Neuronal stem cell (in vitro differentiated cells): ENCODE data around the gene ZFAND3.

Experiments used
- DNase-seq: peaks from one replicate; pipeline ENCODE4 v3.0.0-alpha.2; 2013; ENCODE audit warnings: low spot score
- H2AFZ ChIP-seq: one replicate; pipeline ENCODE4 v1.6.1; 2013; ENCODE audit warnings: mild to moderate bottlenecking, low read length, inconsistent platforms
- H2AK5ac ChIP-seq: 2 replicates; pipeline ENCODE4 v1.6.1; 2013; ENCODE audit warnings: low read depth, mild to moderate bottlenecking, inconsistent platforms, low read length, moderate library complexity, mixed read lengths
- H2BK120ac ChIP-seq: 2 replicates; pipeline ENCODE4 v1.6.1; 2013; ENCODE audit warnings: low read depth, mild to moderate bottlenecking, inconsistent platforms, low read length, moderate library complexity, mixed read lengths
- H2BK12ac ChIP-seq: one replicate; pipeline ENCODE4 v1.6.1; 2013; ENCODE audit warnings: low read length, inconsistent platforms
- H2BK15ac ChIP-seq: 2 replicates; pipeline ENCODE4 v1.6.1; 2013; ENCODE audit warnings: mild to moderate bottlenecking, low read length, inconsistent platforms, mixed read lengths
- H2BK5ac ChIP-seq: one replicate; pipeline ENCODE4 v1.6.1; 2013; ENCODE audit warnings: inconsistent platforms, mild to moderate bottlenecking, low read length, moderate library complexity
- H3K14ac ChIP-seq: one replicate; pipeline ENCODE4 v1.6.1; 2013; ENCODE audit warnings: low read length, inconsistent platforms
- H3K18ac ChIP-seq: 2 replicates; pipeline ENCODE4 v1.6.1; 2013; ENCODE audit warnings: low read length, inconsistent platforms
- H3K23ac ChIP-seq: 2 replicates; pipeline ENCODE4 v1.6.1; 2013; ENCODE audit warnings: low read depth, mild to moderate bottlenecking, mixed read lengths, low read length, inconsistent platforms; ENCODE audit not compliant: poor library complexity
- H3K27ac ChIP-seq: replicated peaks from 3 replicates; pipeline ENCODE4 v1.5.1; 2013; ENCODE audit warnings: low read length, inconsistent platforms
- H3K27me3 ChIP-seq, 3 experiments: 2 replicates each; pipeline ENCODE4 v1.6.1; 2013; ENCODE audit warnings: low read length in 3 of 3, mild to moderate bottlenecking in 2 of 3, inconsistent platforms in 1 of 3, low read depth in 1 of 3, mixed read lengths in 1 of 3, moderate library complexity in 1 of 3; ENCODE audit not compliant: control insufficient read depth in 3 of 3, insufficient read depth in 3 of 3
- H3K36me3 ChIP-seq, 2 donors: replicated peaks in 1 of 2; 2 replicates each; pipeline ENCODE4 v1.6.1; 2013; ENCODE audit warnings: low read length in 2 of 2; ENCODE audit not compliant: control insufficient read depth in 2 of 2, insufficient read depth in 2 of 2
- H3K4ac ChIP-seq: 2 replicates; pipeline ENCODE4 v1.6.1; 2013; ENCODE audit warnings: inconsistent platforms, mild to moderate bottlenecking, low read length, moderate library complexity
- H3K4me1 ChIP-seq, 2 donors: 1 replicate in 1 of 2; 2 replicates in 1 of 2; pipeline ENCODE4 v1.6.1; 2013; ENCODE audit warnings: low read length in 2 of 2, low read depth in 1 of 2; ENCODE audit not compliant: control insufficient read depth in 2 of 2, insufficient read depth in 1 of 2
- H3K4me2 ChIP-seq: one replicate; pipeline ENCODE4 v1.6.1; 2013; ENCODE audit warnings: mild to moderate bottlenecking, low read length, inconsistent platforms; ENCODE audit not compliant: insufficient read depth, poor library complexity, severe bottlenecking
- H3K4me3 ChIP-seq, 2 donors: 2 replicates each; pipeline ENCODE4 v1.5.1; 2013; ENCODE audit warnings: low read length in 2 of 2, mild to moderate bottlenecking in 2 of 2, inconsistent platforms in 1 of 2, moderate library complexity in 1 of 2
- H3K79me1 ChIP-seq: one replicate; pipeline ENCODE4 v1.6.1; 2013; ENCODE audit warnings: low read depth, mild to moderate bottlenecking, inconsistent platforms, low read length, moderate library complexity
- H3K9ac ChIP-seq: one replicate; pipeline ENCODE4 v1.6.1; 2013; ENCODE audit warnings: mild to moderate bottlenecking, low read depth, low read length, inconsistent platforms; ENCODE audit not compliant: poor library complexity
- H3K9me3 ChIP-seq, 2 donors: replicated peaks in 1 of 2; 2 replicates each; pipeline versions ENCODE3 to v1.6.1; 2013; ENCODE audit warnings: low read length in 2 of 2, mild to moderate bottlenecking in 2 of 2, inconsistent platforms in 1 of 2, low read depth in 1 of 2, mixed read lengths in 1 of 2, moderate library complexity in 1 of 2; ENCODE audit not compliant: control insufficient read depth in 2 of 2, insufficient read depth in 1 of 2
- H4K8ac ChIP-seq: one replicate; pipeline ENCODE4 v1.6.1; 2013; ENCODE audit warnings: low read depth, mild to moderate bottlenecking, inconsistent platforms, low read length, moderate library complexity
- H4K91ac ChIP-seq: one replicate; pipeline ENCODE4 v1.6.1; 2013; ENCODE audit warnings: low read length, low read depth, mild to moderate bottlenecking, inconsistent platforms; ENCODE audit not compliant: poor library complexity
- whole genome bisulfite sequencing, 2 donors: extraction: QIAGEN DNeasy Blood & Tissue Kit; methylation state at CpG; one replicate each; pipeline ENCODE4 v1.1.7; 2013; ENCODE audit warnings: missing lambda C conversion rate in 2 of 2, mixed read lengths in 1 of 2; ENCODE audit not compliant: insufficient read length in 2 of 2, insufficient replicate concordance in 1 of 2; ENCODE audit errors: extremely low coverage in 2 of 2; 5-methylcytosine and 5-hydroxymethylcytosine counted together

Gene ZFAND3

GRCh38 chr6:37936906-37937305 is 117.4 kb downstream of the ZFAND3 start:
- Histone ChIP-seq H3K14ac (no peak overlapping the region), H2AFZ (no peak overlapping the region), H3K9ac (no peak overlapping the region), H3K4me2 (no peak overlapping the region), H2AK5ac (no peak overlapping the region), H3K27me3 (no peaks in the 10 kb centered on the region), H3K4me1 (peaks cover under 1 to 1% of the 10 kb centered on the region in 2 donors), H2BK5ac (no peak overlapping the region), H3K4ac (no peak overlapping the region), H4K8ac (no peak overlapping the region), H2BK120ac (no peak overlapping the region), H3K23ac (no peak overlapping the region), H3K79me1 (no peaks in the 10 kb centered on the region), H3K9me3 (no peaks in the 10 kb centered on the region), H4K91ac (no peak overlapping the region), H2BK15ac (no peak overlapping the region), H3K27ac (no peak overlapping the region), H3K18ac (no peak overlapping the region), H3K36me3 (peaks cover 0 to 6% of the 10 kb centered on the region in 2 donors), H3K4me3 (no peak overlapping the region), H2BK12ac (no peak overlapping the region)
- no peak for DNase-seq

DNA sequence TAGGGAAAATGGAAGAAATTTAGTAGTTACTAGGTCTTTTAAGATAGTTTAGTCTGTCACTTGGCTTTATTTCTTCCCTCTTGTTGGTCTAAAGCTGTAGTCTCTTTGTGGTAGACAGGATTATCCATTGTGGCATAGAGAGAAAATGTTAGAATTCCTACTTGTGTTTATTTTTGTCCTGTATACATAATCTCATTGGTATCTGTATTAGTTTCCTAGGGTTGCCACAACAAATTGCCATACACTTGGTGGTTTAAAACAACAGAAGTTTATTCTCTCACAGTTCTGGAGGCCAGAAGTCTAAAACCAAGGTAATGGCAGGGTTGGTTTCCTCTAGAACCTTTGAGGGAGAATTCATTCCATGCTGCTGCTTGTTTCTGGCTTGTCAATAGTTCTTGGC is 119.4 kb downstream of the ZFAND3 start:
- no peak for DNase-seq
- no peaks in the 10 kb centered on the region for H3K9me3 ChIP-seq
- H3K79me1 ChIP-seq, result no peaks in the 10 kb centered on the region
- peaks cover 0 to 6% of the 10 kb centered on the region in 2 donors for H3K36me3 ChIP-seq
- H3K23ac ChIP-seq, result no peak overlapping the region
- H4K8ac ChIP-seq, result no peak overlapping the region
- H2BK5ac ChIP-seq, result no peak overlapping the region
- no peak overlapping the region for H3K9ac ChIP-seq
- no peak overlapping the region for H2BK12ac ChIP-seq
- no peak overlapping the region for H3K4me2 ChIP-seq
- no peak overlapping the region for H3K27ac ChIP-seq
- no peak overlapping the region for H2AK5ac ChIP-seq
- H2BK120ac ChIP-seq, result no peak overlapping the region
- H3K18ac ChIP-seq, result no peak overlapping the region
- no peak overlapping the region for H4K91ac ChIP-seq
- no peak overlapping the region for H3K4ac ChIP-seq
- H2AFZ ChIP-seq, result no peak overlapping the region
- H3K4me3 ChIP-seq, result no peak overlapping the region
- H3K14ac ChIP-seq, result no peak overlapping the region
- no peak overlapping the region for H2BK15ac ChIP-seq
- peaks cover 1 to 2% of the 10 kb centered on the region in 2 donors for H3K4me1 ChIP-seq
- no peaks in the 10 kb centered on the region for H3K27me3 ChIP-seq

- Histone ChIP-seq H3K14ac (no peak overlapping the region), H3K4me1 (peaks cover 1 to 2% of the 10 kb centered on the region in 2 donors), H3K36me3 (peaks cover 0 to 6% of the 10 kb centered on the region in 2 donors), H2AK5ac (no peak overlapping the region), H3K9me3 (no peaks in the 10 kb centered on the region), H3K4ac (no peak overlapping the region), H3K27ac (no peak overlapping the region), H2AFZ (no peak overlapping the region), H3K79me1 (no peaks in the 10 kb centered on the region), H4K91ac (no peak overlapping the region), H3K27me3 (no peaks in the 10 kb centered on the region), H3K4me2 (no peak overlapping the region), H2BK120ac (no peak overlapping the region), H3K18ac (no peak overlapping the region), H3K23ac (no peak overlapping the region), H4K8ac (no peak overlapping the region), H2BK12ac (no peak overlapping the region), H2BK5ac (no peak overlapping the region), H3K9ac (no peak overlapping the region), H2BK15ac (no peak overlapping the region), H3K4me3 (no peak overlapping the region)
- no CpG with 5 or more reads among the region's 3 CpGs for WGBS, 2 donors
- no peak for DNase-seq
Observed at GRCh38 chr6:37940074-37940847, 120.7 kb downstream of the ZFAND3 start.

GRCh38 chr6:37941871-37942270 is 122.3 kb downstream of the ZFAND3 start:
- no peak overlapping the region for H3K18ac ChIP-seq
- no peak for DNase-seq
- H2BK12ac ChIP-seq, result no peak overlapping the region
- no peak overlapping the region for H4K8ac ChIP-seq
- H3K79me1 ChIP-seq, result no peaks in the 10 kb centered on the region
- no peaks in the 10 kb centered on the region for H3K27me3 ChIP-seq
- H3K36me3 ChIP-seq, result peaks cover 0 to 6% of the 10 kb centered on the region in 2 donors
- no peak overlapping the region for H2BK5ac ChIP-seq
- no peak overlapping the region for H3K4me3 ChIP-seq
- H2AK5ac ChIP-seq, result no peak overlapping the region
- no peak overlapping the region for H3K9ac ChIP-seq
- H3K23ac ChIP-seq, result no peak overlapping the region
- H3K4ac ChIP-seq, result no peak overlapping the region
- H2BK120ac ChIP-seq, result no peak overlapping the region
- no peak overlapping the region for H3K14ac ChIP-seq
- no peaks in the 10 kb centered on the region for H3K9me3 ChIP-seq
- no peak overlapping the region for H2BK15ac ChIP-seq
- H3K4me1 ChIP-seq, result peaks cover 1 to 7% of the 10 kb centered on the region in 2 donors
- no CpG with 5 or more reads among the region's 2 CpGs for WGBS, 2 donors
- no peak overlapping the region for H4K91ac ChIP-seq
- no peak overlapping the region for H3K4me2 ChIP-seq
- no peak overlapping the region for H2AFZ ChIP-seq
- no peak overlapping the region for H3K27ac ChIP-seq
